Measurements from ENCODE around the gene CRY1. TPM values are rescaled to one million over a fixed set of nuclear protein-coding genes. Genes with fewer than 3 reads are reported as not detected.

The CRY1 gene
- 100 to 1,000 TPM in 2 of 3 donors, 10 to 100 TPM in 1; 71.1 to 124 (median 115) TPM for total RNA-seq
- total RNA-seq (2013), result 19.5 TPM

GRCh38 chr12:107093417-107094182, at the start of gene CRY1:
Gene CRY1 (minus strand): TSS chr12:107093549. CDS start chr12:107092961, 588 bp downstream.
- TF ChIP-seq CTCF (IDR thresholded peaks at IDR 0.05), result no peak
- under 1% methylated on average over 74 of the region's 74 CpGs for WGBS (ENCODE audit: insufficient coverage)
- no peaks in the 10 kb centered on the region for H3K9me3 ChIP-seq (ENCODE audit: control insufficient read depth, insufficient read depth, low read length)
- H3K36me3 ChIP-seq (ENCODE audit: control insufficient read depth, insufficient read depth, low read length), result no peaks in the 10 kb centered on the region
- H3K9me3 Mint-ChIP-seq, result no peaks in the 10 kb centered on the region
- H3K27me3 Mint-ChIP-seq (ENCODE audit: low read depth in 2 of 2), result peaks cover 6% of the 10 kb centered on the region in 2 donors
- peaks cover 19% of the 10 kb centered on the region for H3K4me1 ChIP-seq (ENCODE audit: control insufficient read depth, insufficient read depth, low read length)
- no peak within 1 kb of the TSS for H3K27ac Mint-ChIP-seq
- intact Hi-C loops (cut with micrococcal nuclease), result loop anchor here (1.0 to 10.0 kb wide), 4 partner anchors 66 to 137 kb away; partner anchors contain the start of gene MTERF2
- peak within 1 kb of the TSS; percentile 93 for H3K4me3 ChIP-seq (ENCODE audit: low read length)
- no peak within 1 kb of the TSS for H3K4me3 Mint-ChIP-seq
- peak within 1 kb of the TSS; percentile 98 for H3K27ac ChIP-seq (ENCODE audit: low read length)
- H3K27me3 ChIP-seq (ENCODE audit: control insufficient read depth, insufficient read depth, low read length), result no peaks in the 10 kb centered on the region
- ATAC-seq (peak; percentile 76 to 95 (median 85)), DNase-seq (peak; percentile 96 to 97)
- no peaks in the 10 kb centered on the region for H3K36me3 Mint-ChIP-seq
- H3K4me1 Mint-ChIP-seq, result peaks cover 17 to 19% of the 10 kb centered on the region in 2 donors

- Mint-ChIP-seq H3K4me3 (no peak overlapping the region), H3K36me3 (no peaks in the 10 kb centered on the region), H3K4me1 (peaks cover 1 to 3% of the 10 kb centered on the region in 2 donors), H3K27ac (no peak overlapping the region), H3K27me3 (ENCODE audit: low read depth in 2 of 2) (no peaks in the 10 kb centered on the region), H3K9me3 (no peaks in the 10 kb centered on the region)
- H3K27ac ChIP-seq (ENCODE audit: low read length), result no peak overlapping the region
- no peak overlapping the region for H3K4me3 ChIP-seq (ENCODE audit: low read length)
- no peaks in the 10 kb centered on the region for H3K36me3 ChIP-seq (ENCODE audit: control insufficient read depth, insufficient read depth, low read length)
- no peaks in the 10 kb centered on the region for H3K9me3 ChIP-seq (ENCODE audit: control insufficient read depth, insufficient read depth, low read length)
- TF ChIP-seq CTCF (IDR thresholded peaks at IDR 0.05), result no peak
- ATAC-seq (no peak), DNase-seq (no peak)
- H3K4me1 ChIP-seq (ENCODE audit: control insufficient read depth, insufficient read depth, low read length), result peaks cover 2% of the 10 kb centered on the region
- no peaks in the 10 kb centered on the region for H3K27me3 ChIP-seq (ENCODE audit: control insufficient read depth, insufficient read depth, low read length)
- 65% methylated on average over 1 of the region's 1 CpG for WGBS (ENCODE audit: insufficient coverage)
- intact Hi-C loops (cut with micrococcal nuclease), result no loop called here
Measured at GRCh38 chr12:107139787-107140186, 46.4 kb upstream of the CRY1 start.

GRCh38 chr12:107138990-107139389, 45.6 kb upstream of the CRY1 start:
- Mint-ChIP-seq H3K9me3 (no peaks in the 10 kb centered on the region), H3K27me3 (ENCODE audit: low read depth in 2 of 2) (no peaks in the 10 kb centered on the region), H3K4me1 (peaks cover 4 to 7% of the 10 kb centered on the region in 2 donors), H3K4me3 (no peak overlapping the region), H3K27ac (no peak overlapping the region), H3K36me3 (no peaks in the 10 kb centered on the region)
- 75% methylated on average over 3 of the region's 3 CpGs for WGBS (ENCODE audit: insufficient coverage)
- ATAC-seq (no peak), DNase-seq (no peak)
- Histone ChIP-seq H3K4me1 (ENCODE audit: control insufficient read depth, insufficient read depth, low read length) (peaks cover 6% of the 10 kb centered on the region), H3K27ac (ENCODE audit: low read length) (no peak overlapping the region), H3K9me3 (ENCODE audit: control insufficient read depth, insufficient read depth, low read length) (no peaks in the 10 kb centered on the region), H3K27me3 (ENCODE audit: control insufficient read depth, insufficient read depth, low read length) (no peaks in the 10 kb centered on the region), H3K36me3 (ENCODE audit: control insufficient read depth, insufficient read depth, low read length) (no peaks in the 10 kb centered on the region), H3K4me3 (ENCODE audit: low read length) (no peak overlapping the region)
- intact Hi-C loops (cut with micrococcal nuclease), result no loop called here
- no peak for TF ChIP-seq CTCF (IDR thresholded peaks at IDR 0.05)
